DMS 273 treated with DMSO at 0.1 percent for 48 hours (cell line): ENCODE measurements around the gene F2RL3.

Experiments used
- DNase-seq: peaks from one replicate; lab custom pipeline; 2025; lab: John Stamatoyannopoulos, UW

The F2RL3 gene

DNA sequence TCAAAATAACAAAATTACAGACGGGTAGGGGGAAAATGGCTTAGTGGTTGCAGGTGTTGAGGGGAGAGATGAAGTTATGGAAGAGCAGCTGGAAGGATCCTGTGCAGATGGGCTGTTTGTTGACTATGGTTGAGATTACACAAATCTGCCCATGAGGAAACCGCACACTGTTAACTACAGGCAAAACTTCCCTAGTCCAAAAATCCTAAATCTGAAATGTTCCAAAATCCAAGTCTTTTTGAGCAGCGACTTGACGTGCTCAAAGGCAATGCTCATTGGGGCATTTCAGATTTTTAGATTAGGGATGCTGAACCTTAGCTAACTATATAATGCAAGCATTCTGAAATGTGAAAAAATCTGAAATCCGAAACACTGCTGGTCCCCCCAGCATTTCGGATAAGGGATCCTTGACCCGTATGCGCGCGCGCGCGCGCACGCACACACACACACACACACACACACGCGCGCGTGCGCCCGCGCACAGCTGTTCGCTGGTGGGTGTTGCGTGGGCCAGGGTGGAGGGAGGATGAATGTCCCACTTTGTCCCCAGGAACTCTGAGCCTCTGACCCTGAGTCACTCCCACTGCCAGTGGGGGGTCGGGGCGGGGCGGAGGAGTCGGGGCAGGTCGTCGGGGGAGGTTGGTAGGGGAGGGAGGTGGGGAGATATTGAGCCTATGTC, 6.8 kb downstream of the F2RL3 start:
- no peak for DNase-seq

DNA sequence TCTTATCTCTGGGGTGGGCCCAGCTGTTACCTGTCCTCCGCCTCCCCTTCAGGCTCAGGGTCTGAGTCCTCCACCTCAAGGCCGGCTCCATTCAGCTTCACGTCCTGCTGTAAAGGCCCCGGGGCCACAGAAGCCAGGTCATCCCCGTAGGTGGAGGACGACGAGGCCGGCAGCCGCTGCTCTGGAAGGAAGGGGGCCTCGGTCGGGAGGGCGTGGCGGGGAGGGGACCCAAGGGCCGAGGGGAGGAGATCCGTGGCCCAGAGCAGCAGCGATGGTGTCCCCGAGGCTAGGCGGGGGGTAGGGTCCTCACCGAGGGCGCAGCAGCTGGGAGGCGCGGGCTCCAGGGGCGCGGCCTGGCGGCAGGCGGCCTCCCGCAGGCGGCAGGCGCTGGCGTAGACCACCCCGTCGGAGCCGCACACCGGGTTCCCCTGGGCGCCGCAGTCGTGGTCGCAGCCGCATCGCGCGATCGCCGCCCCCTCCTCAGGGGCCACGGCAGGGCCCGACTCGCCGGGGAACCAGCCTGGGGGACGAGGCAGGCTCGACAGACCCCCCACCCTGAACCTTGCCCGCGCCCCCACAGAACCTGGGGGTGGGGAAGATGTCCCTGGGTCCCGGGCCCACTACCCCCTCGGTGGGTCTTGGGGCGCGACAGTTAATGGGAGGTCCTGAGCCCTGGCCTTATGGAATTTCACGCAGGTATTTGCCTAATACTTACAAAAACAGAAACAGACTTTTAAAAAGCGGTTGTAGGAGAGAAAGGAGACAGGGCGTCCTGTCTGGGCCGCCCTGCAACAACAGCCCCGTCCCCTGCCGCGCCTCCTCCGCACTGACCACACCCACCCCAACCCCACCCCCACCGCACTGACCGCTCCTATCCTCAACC, 7.6 kb downstream of the F2RL3 start:
- DNase-seq, result no peak

DNA sequence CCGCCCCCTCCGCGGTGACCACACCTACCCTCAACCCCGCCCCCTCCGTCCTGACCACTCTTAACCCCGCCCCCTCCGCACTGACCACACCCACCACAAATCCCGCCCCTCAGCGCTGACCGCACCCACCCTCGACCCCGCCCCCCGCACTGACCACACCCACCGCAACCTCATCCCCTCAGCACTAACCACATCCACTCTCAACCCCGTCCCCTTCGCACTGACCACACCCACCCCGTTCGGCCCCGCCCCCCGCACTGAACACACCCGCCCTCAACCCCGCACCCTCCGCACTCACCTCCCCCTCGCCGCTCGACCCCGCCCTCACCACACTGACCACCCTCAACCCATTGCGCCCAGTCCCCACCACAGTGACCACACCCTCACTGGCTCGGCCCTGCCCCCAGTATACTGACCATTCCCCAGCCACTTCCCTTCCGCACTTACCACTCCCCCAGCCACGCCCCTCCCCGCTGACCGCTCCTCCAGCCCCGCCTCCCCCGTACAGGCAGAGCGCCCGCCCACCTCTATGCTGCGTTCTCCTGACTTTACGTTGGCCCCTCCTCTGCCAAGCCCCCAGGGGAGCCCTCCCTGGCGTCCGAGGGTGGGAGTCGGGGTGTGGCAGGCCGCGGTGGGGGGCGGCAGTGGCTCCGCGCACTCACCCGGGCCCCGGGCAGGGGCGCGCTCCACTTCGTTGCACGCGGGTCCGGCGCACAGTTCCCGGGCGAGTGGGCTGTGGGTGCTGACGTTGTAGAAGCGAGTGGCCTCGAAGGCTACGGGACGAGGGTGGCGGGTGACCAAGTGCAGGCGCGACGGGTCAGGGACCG, 8.4 kb downstream of the F2RL3 start:
- DNase-seq, result no peak

DNA sequence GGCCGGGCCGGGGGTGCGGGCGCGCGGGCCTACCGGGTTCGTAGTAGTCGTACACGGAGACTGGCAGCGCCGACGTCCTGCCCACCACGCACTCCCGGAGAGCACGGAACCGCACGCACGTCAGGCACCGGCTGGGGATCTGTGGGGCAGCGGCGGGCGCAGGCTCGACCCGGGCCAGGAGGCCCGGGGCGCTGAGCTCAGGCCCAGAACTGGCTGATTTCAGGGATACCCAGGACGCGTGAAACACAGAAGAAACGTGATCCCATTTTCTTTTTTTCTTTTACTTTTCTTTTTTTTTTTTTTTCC, 9.0 kb downstream of the F2RL3 start:
- DNase-seq, result no peak

DNA sequence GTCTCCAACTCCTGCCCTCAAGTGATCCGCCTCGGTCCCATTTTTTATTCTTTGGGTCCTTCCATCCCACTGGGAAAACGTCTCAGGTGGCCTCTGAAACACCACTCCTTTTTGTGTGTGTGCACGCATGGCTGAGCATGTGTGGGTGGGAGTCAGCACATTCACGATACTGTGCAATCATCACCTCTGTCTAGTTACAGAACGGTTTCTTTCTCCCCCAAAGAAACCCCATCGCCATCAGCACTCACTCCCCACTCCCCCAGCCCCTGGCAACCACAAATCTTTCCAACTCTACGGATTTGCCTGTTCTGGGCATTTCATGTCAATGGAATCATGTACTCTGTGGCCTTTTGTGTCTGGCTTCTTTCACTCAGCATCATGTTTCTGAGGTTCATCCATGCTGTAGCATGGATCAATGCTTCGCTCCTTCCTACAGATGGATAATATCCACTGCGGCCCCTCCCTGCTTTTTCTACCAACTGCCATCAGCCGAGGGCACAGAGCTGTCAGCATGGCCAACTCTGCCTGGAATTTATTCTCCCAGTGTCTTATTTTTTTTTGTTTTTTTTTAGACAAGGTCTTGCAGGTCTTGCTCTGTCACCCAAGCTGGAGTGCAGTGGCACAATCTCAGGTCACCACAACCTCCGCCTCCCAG, 9.7 kb downstream of the F2RL3 start:
- no peak for DNase-seq

DNA sequence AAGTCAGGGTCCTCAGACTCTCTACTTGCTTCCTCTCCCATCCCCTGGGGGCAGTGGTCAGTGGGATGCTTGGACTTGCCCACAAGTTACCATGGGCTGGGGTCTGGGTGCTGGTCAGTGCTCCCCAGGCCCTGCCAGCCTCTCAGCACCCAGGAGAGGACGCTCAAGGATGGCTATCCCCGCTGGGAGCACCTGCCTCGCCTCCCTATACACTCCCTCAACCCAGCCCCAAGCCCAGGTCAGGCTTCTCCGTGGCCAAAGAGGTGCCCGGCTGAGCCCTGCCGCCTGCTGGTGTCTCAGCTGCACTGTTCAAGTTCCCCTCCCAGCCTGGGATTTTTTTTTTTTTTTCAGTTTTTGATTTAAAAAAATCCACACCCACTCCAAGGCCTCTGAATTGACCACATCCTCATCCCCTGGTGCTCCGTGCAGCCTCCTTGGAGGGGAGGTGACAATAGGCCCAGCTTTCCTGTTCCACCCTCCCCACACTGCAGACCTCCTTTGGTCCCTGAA, 10.8 kb downstream of the F2RL3 start:
- DNase-seq, result no peak

DNA sequence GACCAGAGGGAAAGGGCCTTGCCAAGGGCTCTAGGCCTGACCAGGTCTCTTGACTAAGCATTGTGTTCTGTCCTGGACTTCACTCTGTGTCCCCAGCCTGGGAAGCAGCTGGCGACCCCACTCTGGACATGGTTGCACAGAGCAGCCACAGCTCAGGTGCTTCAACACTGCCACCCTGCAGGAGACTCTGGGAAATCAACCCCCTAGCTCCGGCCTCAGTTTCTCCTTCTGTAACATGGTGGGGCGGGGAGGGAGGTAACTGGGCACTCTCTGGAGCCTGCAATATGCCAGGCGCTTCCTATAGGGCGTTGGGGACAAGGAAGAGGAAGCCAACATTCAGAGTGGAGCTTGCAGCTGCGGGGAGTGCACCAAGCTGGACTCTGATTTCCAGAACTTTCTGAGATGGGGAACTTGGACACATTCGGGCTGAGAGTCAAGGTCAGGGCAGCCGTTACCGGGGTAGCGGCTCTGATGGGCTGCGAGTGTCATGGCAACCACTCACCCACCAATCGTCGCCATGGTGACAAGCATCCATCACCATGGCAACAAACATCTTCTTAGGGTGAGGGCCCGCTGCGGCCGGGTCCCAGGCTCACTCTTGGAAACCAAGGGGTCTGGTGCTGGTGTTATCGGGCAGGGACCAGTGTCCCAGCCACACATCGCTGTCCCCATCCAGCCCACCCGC, 12.8 kb downstream of the F2RL3 start:
- no peak for DNase-seq

DNA sequence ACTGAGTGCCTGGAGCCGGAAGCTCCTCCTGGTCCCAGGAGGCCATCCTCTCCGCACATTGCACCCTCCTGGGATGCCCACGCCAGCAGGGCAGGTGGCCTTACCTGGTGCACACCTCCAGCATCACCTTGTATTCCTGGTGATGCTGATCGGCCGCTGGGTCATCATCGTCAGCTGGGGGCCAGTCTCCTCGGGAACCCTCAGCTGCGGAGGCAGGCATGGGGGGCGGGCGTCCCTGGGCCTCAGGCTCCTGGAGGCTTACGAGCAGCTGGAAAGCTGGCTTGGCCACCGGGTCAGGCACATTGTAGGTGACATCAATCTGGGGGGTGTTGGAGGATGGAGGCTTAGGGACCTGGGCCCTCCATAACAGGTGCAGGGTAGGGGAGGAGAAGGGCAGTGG, 13.7 kb downstream of the F2RL3 start:
- no peak for DNase-seq

DNA sequence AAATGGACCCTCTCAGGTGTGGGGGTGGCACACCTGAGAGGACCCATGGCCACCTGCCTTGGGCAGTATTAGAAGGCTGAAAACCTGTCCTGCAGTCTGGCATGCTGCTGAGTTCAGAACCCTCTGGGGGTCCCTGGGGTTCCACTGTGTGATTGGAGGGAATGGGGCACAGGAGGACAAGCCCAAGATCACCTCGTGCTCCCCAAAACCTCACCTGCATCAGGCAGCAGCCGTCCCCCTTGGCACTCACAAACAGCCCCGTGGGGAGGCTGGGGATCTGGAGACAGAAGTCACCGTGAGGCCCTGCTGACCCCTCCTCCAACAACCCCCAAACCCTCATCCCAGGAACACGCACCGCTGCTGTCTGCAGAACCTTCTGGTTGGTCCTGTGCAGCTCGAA, 14.5 kb downstream of the F2RL3 start:
- no peak for DNase-seq

DNA sequence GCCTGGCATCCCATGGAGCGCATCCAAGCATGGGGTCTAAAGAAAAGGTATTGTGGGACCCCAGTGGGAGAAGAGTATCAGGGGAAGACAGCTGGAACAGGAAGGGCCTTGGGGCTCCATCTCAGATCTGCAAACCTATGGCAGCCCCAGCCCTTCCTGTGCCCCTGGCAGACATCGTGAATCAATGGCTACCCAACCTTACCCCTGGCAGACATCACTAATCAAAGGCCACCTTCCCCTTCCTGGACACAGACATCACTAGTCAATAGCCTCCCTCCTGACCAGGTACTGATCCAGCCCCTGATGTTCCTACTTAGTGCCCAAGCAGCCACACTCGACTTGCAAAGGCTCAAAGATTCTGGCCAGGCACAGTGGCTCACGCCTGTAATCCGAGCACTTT, 15.8 kb downstream of the F2RL3 start:
- no peak for DNase-seq

DNA sequence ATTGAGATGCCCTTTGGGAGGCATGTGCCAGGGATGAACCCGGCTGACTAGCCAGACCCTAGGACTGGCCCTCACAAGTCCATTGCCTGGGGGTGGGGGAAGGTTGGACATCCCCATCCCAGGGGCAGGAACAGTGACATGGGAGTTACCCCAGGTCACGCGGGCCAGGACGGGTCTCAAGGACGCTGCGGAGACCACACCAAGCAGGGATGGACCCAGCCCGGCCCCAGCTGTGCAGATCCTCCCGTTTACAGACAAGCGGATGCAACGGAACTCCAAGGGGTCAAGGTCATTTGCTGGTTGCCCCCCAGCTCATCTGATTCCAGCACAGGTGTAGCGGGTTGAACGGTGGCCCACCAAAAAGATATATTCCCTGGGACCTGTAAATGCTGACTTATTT, 20.0 kb downstream of the F2RL3 start:
- no peak for DNase-seq

DNA sequence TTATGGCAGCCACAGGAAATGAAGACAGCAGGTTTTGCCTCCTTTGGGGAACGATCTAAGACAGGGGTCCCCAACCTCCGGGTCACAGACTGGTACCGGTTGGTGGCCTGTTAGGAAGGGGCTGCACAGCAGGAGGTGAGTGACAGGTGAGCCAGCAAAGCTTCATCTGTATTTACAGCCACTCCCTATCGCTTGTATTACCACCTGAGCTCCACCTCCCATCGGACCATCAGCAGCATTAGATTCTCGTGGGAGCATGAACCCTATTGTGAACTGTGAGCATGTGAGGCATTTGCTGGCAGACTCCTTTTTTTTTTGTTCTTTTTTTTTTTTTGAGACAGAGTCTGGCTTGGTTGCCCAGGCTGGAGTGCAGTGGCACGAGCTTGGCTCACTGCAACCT, 22.2 kb downstream of the F2RL3 start:
- no peak for DNase-seq

DNA sequence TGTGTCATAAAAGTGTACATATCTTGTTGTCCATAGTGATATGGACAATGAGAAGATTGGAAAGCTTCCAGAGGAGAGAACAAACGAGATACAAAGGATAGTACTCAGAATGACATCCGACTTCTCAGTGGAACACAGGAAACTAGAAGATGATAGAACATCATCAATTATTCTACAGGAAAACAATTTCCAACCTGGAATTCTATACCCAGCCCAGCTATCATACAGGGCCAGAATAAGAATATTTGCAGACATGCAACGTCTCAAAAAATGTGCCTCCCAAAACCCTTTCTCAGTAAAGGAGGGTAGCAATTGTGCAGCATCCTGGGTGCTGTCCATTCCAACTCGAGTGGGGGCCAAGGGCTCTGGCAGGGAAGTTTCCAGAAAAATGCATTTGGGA, 24.0 kb downstream of the F2RL3 start:
- DNase-seq, result no peak

DNA sequence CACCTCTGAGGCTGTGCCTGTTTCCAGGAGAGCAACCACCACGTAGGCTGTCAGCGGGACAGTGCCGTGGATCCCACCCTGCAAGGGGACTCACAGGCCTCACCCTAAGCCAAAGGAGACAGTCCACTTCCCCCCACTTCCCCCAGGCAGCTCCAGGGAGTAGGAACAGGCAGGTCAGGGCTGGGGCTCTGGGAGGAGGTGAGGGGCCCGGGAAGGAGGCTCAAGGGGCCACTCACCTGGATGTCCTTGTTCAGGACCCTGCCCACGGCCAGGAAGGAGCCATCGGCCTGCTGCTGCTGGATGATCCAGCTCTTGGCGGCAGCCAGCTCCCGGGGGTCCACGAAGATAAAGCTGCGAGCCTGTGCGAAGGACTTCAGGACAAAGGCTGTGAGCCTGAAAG, 25.6 kb downstream of the F2RL3 start:
- no peak for DNase-seq

DNA sequence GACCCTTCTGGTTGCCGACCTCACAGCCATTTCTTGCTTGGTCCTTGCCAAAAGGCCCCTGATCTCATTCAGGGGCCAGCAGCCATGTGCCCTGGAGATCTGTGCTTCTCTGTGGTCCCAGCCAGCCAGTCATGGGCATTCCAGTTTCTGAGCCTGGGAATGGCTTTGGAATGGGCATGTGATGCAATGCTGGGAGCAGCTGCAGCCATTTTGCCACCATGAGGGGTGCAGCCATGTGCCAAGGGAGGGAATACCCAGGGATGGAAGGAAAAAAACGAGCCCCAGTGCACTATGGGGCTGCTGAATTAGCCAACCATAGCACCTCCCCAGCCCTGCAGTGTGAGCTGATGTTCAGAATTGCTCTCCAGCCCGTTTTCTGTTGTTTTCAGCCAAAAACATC, 26.3 kb downstream of the F2RL3 start:
- no peak for DNase-seq

DNA sequence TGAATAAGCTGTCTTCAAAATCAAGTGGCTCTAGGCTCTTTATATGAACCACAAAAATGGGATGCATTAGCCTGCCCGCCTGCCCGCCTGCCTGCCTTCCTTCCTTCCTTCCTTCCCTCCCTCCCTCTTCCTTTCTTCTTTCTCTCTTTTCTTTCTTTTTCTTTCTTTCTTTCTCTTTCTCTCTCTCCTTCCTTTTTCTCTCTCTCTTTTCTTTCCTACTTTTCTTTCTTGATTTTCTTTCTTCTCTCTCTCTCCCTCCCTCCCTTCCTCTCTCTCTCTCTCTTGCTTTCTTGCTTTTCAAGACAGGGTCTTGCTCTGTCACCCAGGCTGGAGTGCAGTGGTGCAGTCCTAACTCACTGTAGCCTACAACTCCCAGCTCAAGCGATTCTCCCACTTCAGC, 26.9 kb downstream of the F2RL3 start:
- DNase-seq, result no peak

DNA sequence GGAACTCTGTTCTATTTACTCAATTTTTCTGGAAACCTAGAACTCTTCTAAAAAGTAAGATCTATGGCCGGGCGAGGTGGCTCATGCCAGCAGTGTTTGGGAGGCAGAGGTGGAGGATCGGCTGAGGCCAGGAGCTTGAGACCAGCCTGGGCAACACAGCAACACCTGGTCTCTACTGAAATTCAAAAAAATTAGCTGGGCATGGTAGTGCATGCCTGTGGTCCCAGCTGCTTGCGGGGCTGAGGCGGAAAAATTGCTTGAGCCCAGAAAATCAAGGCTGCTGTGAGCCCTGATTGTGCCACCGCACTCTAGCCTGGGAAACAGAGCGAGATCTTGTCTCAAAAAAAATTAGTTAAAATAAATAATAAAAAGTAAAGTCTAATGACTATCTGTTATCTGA, 28.6 kb downstream of the F2RL3 start:
- DNase-seq, result no peak

DNA sequence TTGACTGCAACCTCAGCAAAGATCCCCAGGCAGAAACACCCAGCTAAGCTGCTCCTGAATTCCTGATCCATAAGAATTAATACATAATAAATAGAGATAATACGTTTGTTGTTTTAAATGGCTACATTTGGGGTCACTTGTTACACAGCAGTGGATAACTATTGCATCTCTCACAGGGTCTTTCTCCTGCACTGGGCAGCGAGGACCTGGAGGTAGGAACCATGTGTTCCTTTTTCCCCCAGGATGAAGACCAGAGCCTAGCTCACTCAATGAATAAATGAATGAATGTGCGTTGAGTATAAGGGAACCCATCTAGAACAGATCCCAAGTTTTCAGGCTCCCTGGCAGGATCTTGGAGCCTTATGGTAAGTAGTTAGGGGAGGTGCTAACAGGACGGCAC, 30.7 kb downstream of the F2RL3 start:
- no peak for DNase-seq

DNA sequence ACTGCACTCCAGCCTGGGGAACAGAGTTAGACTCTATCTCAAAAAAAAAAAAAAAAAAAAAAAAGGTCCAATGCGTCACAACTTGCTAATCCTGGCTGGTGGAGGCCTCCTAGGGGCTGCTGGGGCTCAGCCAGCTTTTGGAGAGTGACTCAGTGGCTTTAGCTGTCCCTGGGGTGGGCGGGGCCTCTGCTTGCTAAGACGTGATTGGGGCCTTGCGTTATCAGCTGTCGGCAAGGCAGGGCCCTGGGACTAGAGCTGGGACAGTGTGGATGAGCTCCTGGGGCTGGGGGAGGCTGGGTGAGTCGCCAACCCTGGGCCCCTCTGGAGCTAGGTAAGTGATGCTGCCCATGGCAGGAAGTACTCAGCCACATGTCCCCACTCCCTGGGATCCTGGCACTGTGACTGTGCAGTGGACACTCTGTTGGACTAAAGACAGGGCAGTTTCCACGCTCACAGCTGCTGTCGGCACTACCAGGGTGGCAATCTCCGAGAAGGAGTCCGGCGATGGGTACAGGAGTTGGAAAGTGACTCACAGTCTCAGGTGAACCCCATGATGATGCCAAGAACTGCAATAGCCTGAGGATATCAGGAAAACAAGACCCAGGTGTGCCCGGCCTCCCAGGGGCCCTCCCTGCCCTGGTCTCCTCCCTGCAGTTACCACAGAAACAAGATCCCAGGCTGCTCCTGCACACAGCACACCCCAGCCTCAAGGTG, 32.2 kb downstream of the F2RL3 start:
- DNase-seq, result no peak

DNA sequence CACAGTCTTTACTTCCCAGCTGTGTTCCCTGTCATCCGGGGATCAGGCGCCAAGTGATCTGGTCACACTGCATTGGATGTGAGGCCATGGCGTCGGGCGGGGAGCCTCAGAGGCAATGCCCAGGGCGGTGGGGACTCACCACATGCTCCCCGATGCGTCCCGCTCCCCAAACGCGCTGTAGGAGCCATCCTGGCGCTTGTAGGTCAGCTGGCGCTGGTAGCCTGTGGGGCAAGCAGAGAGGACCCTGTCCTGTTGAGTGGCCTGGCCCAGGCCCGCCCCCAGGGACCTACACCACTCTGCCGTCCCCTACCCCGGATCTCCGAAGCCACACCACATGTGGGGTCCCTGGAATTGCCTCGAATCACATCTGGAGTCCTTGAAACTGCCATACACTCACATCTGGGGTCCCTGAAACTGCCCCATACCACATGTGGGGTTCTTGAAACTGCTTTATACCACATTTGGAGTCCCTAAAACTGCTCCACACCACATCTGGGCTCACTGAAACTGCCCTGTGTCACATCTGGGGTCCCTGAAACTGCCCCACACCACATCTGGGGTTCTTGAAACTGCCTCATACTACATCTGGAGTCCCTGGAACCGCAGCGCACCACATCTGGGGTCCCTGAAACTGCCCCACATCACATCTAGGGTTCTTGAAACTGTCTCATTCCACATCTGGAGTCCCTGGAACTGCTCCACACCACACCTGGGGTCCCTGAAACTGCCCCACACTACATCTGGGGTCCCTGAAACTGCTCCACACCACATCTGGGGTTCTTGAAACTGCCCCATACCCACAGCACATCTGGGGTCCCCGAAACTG, 33.2 kb downstream of the F2RL3 start:
- no peak for DNase-seq
